GM23338 (cell line): ENCODE data around the gene NET1.

Experiments
- CREB1 ChIP-seq: fragments of 250-450 bp; sonication (Bioruptor Pico); IDR thresholded peaks from 2 replicates; pipeline ENCODE4 v1.5.0; 2020; ENCODE audit warnings: low read depth, mild to moderate bottlenecking, moderate library complexity
- CTCF ChIP-seq, 2 experiments: fragments of 200-600 bp in 1 of 2; sonication (generic) in 1 of 2; conservative IDR thresholded peaks; 2 replicates each; pipeline versions ENCODE4 v1.5.1 to v1.6.1; 2016 to 2017; ENCODE audit warnings: antibody characterized with exemption in 2 of 2, low read depth in 2 of 2, mild to moderate bottlenecking in 2 of 2, moderate library complexity in 1 of 2
- ETS1 ChIP-seq: IDR thresholded peaks from 2 replicates; pipeline ENCODE4 v1.6.1; 2016; ENCODE audit warnings: antibody characterized with exemption
- EZH2 ChIP-seq: fragments of 200-600 bp; sonication (generic); IDR thresholded peaks from one replicate; pipeline ENCODE4 v1.8.0; 2017; ENCODE audit warnings: antibody characterized with exemption, mild to moderate bottlenecking, low read depth; ENCODE audit not compliant: unreplicated experiment
- EZH2phosphoT487 ChIP-seq: fragments of 200-600 bp; sonication (generic); IDR thresholded peaks from one replicate; pipeline ENCODE4 v1.8.1; 2018; ENCODE audit warnings: antibody characterized with exemption; ENCODE audit not compliant: unreplicated experiment
- JUNB ChIP-seq: IDR thresholded peaks from one replicate; pipeline ENCODE4 v1.6.1; 2016; ENCODE audit warnings: antibody characterized with exemption; ENCODE audit not compliant: unreplicated experiment
- NANOG ChIP-seq: IDR thresholded peaks from 2 replicates; pipeline ENCODE4 v1.6.1; 2016; ENCODE audit warnings: antibody characterized with exemption, borderline replicate concordance
- POLR2AphosphoS5 ChIP-seq: IDR thresholded peaks from 2 replicates; pipeline ENCODE4 v1.6.1; 2016; ENCODE audit warnings: antibody characterized with exemption, low read depth
- STAT1 ChIP-seq: IDR thresholded peaks from one replicate; pipeline ENCODE4 v1.6.1; 2016; ENCODE audit warnings: antibody characterized with exemption; ENCODE audit not compliant: unreplicated experiment
- ZNF331 ChIP-seq: fragments of 250-450 bp; sonication (Bioruptor Pico); IDR thresholded peaks from 2 replicates; pipeline ENCODE4 v1.5.0; 2020; ENCODE audit warnings: low read depth, mild to moderate bottlenecking, moderate library complexity
- ZNF462 ChIP-seq: fragments of 250-450 bp; sonication (Bioruptor Pico); IDR thresholded peaks from 2 replicates; pipeline ENCODE4 v1.5.0; 2020; ENCODE audit warnings: mild to moderate bottlenecking, moderate library complexity
- TF ChIP-seq, protein P1 (sequence below): IDR thresholded peaks from one replicate; pipeline ENCODE4 v1.6.1; 2018; ENCODE audit warnings: antibody characterized with exemption; ENCODE audit not compliant: unreplicated experiment

- TF ChIP-seq CTCF (conservative IDR thresholded peaks at IDR 0.05; ENCODE audit: low read depth in 2 of 2) (no peak), ETS1 (no peak), POLR2AphosphoS5 (no peak), EZH2 (no peak), NANOG (no peak), EZH2phosphoT487 (no peak), CREB1 (CRISPR knock-in tag) (no peak), ZNF331 (CRISPR knock-in tag) (no peak), ZNF462 (no peak), STAT1 (no peak), JUNB (no peak)
- TF ChIP-seq, protein P1, sequence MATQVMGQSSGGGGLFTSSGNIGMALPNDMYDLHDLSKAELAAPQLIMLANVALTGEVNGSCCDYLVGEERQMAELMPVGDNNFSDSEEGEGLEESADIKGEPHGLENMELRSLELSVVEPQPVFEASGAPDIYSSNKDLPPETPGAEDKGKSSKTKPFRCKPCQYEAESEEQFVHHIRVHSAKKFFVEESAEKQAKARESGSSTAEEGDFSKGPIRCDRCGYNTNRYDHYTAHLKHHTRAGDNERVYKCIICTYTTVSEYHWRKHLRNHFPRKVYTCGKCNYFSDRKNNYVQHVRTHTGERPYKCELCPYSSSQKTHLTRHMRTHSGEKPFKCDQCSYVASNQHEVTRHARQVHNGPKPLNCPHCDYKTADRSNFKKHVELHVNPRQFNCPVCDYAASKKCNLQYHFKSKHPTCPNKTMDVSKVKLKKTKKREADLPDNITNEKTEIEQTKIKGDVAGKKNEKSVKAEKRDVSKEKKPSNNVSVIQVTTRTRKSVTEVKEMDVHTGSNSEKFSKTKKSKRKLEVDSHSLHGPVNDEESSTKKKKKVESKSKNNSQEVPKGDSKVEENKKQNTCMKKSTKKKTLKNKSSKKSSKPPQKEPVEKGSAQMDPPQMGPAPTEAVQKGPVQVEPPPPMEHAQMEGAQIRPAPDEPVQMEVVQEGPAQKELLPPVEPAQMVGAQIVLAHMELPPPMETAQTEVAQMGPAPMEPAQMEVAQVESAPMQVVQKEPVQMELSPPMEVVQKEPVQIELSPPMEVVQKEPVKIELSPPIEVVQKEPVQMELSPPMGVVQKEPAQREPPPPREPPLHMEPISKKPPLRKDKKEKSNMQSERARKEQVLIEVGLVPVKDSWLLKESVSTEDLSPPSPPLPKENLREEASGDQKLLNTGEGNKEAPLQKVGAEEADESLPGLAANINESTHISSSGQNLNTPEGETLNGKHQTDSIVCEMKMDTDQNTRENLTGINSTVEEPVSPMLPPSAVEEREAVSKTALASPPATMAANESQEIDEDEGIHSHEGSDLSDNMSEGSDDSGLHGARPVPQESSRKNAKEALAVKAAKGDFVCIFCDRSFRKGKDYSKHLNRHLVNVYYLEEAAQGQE: no peak
Observed at GRCh38 chr10:5476918-5477525, 64.7 kb downstream of the NET1 start.
